ENCODE results near the gene TBC1D22B. TPM values are rescaled to one million over a fixed set of nuclear protein-coding genes. Genes with fewer than 3 reads are reported as not detected.

The TBC1D22B gene
- total RNA-seq, 1 experiment from 2014 or later, result 12.9 TPM

GRCh38 chr6:37369321-37370201 is 112.0 kb downstream of the TBC1D22B start:
- no peaks in the 10 kb centered on the region for H4K20me1 ChIP-seq (ENCODE audit: control insufficient read depth, insufficient read depth, insufficient read length)
- H3K9me3 ChIP-seq (ENCODE audit: control insufficient read depth, low read depth, low read length), result no peaks in the 10 kb centered on the region
- no peak overlapping the region for H3K27ac ChIP-seq (ENCODE audit: insufficient read length, low read depth, low read length)
- H3K18ac ChIP-seq (ENCODE audit: insufficient read length, low read depth, low read length), result no peak overlapping the region
- H3K14ac ChIP-seq (ENCODE audit: insufficient read depth, low read length), result no peak overlapping the region
- H3T11ph ChIP-seq (ENCODE audit: low read length), result no peak overlapping the region
- no peak overlapping the region for H4K91ac ChIP-seq (ENCODE audit: insufficient read length, low read depth, low read length)
- no peak overlapping the region for H3K4ac ChIP-seq (ENCODE audit: low read depth, low read length)
- H3K23ac ChIP-seq (ENCODE audit: insufficient read length, low read depth, low read length), result no peak overlapping the region
- no peak overlapping the region for H3K9ac ChIP-seq (ENCODE audit: extremely low read depth, insufficient read length, low read length)
- no peak for TF ChIP-seq CTCF (conservative IDR thresholded peaks at IDR 0.05)
- H2BK20ac ChIP-seq (ENCODE audit: low read depth, low read length, poor library complexity, severe bottlenecking), result no peak overlapping the region
- Mint-ChIP-seq H3K9me3 (no peaks in the 10 kb centered on the region), H3K36me3 (ENCODE audit: insufficient read depth in 1 of 3, low read depth in 3 of 3) (peaks cover 8 to 57% (median 32%) of the 10 kb centered on the region in 3 experiments; a peak in 5 of 7 replicates), H3K27me3 (ENCODE audit: low read depth) (no peaks in the 10 kb centered on the region), H3K4me3 (no peak overlapping the region), H3K4me1 (no peaks in the 10 kb centered on the region), H3K27ac (no peak overlapping the region)
- H3K4me1 ChIP-seq (ENCODE audit: insufficient read depth, low read length), result no peaks in the 10 kb centered on the region
- no peak overlapping the region for H4K8ac ChIP-seq (replicated peaks; ENCODE audit: insufficient read length, low read depth, low read length)
- no peaks in the 10 kb centered on the region for H3K27me3 ChIP-seq (ENCODE audit: insufficient read depth, low read length)
- H4K5ac ChIP-seq (ENCODE audit: insufficient read length, low read depth, low read length), result no peak overlapping the region
- H3K23me2 ChIP-seq (ENCODE audit: insufficient read length, low read depth, low read length, poor library complexity, severe bottlenecking), result no peaks in the 10 kb centered on the region
- no peaks in the 10 kb centered on the region for H3K79me1 ChIP-seq (ENCODE audit: insufficient read depth, low read depth, low read length, poor library complexity, severe bottlenecking)
- WGBS (ENCODE audit: extremely low coverage, insufficient read length, low lambda C conversion rate), result no CpG with 5 or more reads among the region's 1 CpG
- no peak overlapping the region for H2BK5ac ChIP-seq (ENCODE audit: insufficient read length, low read length)
- H3K56ac ChIP-seq (ENCODE audit: insufficient read length, low read depth, low read length), result no peak overlapping the region
- no peak overlapping the region for H2BK120ac ChIP-seq (ENCODE audit: low read depth, low read length, poor library complexity, severe bottlenecking)
- H3K79me2 ChIP-seq (ENCODE audit: insufficient read depth, low read length), result no peaks in the 10 kb centered on the region
- H3K4me2 ChIP-seq (ENCODE audit: insufficient read depth, insufficient read length, low read length), result no peak overlapping the region
- H2BK15ac ChIP-seq (ENCODE audit: low read depth, low read length), result no peak overlapping the region
- H2AFZ ChIP-seq (ENCODE audit: low read length), result no peak overlapping the region
- no peak overlapping the region for H2AK5ac ChIP-seq (ENCODE audit: insufficient read length, low read length)
- no peak for DNase-seq
- H2BK12ac ChIP-seq (ENCODE audit: insufficient read length, low read depth, low read length), result no peak overlapping the region
